CD4-positive, alpha-beta T cell treated with Interleukin-10 for 1 hour (primary cell): Measurements from ENCODE around the gene VWDE.
"Not testable (repeated sequence)": the region's sequence is repeated elsewhere in the genome, so short reads cannot be mapped to it uniquely, and the experiment has no call there.

Source experiments
- DNase-seq: peaks from one replicate; pipeline ENCODE4 v3.0.0-alpha.2; 2020

The VWDE gene

DNA sequence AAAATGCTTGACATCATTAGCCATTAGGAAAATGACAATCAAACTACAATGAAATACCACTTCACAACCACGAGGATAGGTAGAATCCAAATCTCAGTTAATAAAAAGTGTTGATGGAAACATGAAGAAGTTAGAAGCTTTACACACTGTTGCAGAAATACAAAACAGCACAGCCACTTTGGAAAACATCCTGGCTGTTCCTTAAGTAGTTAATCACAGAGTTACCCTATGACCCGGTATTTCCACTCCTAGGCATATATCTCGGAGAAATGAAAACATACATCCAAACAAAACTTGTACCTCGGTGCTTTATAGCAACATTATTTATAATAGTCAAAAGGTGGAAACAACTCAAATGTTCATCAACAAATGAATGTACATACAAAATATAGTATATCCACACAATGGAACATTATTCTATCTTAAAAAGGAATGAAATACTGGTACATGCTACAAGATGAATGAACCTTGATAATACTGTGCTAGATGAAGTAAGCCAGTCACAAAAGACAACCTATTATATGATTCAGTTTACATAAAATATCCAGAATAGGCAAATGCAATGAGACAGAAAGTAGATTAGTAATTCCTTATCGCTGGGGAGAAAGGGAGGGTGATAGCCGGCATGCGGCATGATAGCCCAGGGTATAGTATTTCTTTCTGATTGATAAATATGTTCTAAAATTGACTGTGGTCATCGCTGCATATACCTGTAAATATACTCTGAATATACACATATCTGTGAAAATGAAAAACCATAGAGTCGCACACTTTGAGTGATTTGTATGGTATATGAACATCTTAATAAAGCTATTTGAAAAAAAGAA is 1.9 kb downstream of the VWDE start:
- DNase-seq = no peak

GRCh38 chr7:12398186-12398585 is 5.5 kb downstream of the VWDE start:
- DNase-seq = no peak

GRCh38 chr7:12397671-12398070 is 6.0 kb downstream of the VWDE start:
- DNase-seq = no peak

- not testable (repeated sequence) for DNase-seq
These were observed 7.0 kb downstream of the VWDE start for GRCh38 chr7:12396670-12397069.

- DNase-seq = no peak
These were observed 11.6 kb downstream of the VWDE start for GRCh38 chr7:12391922-12392615.

DNA sequence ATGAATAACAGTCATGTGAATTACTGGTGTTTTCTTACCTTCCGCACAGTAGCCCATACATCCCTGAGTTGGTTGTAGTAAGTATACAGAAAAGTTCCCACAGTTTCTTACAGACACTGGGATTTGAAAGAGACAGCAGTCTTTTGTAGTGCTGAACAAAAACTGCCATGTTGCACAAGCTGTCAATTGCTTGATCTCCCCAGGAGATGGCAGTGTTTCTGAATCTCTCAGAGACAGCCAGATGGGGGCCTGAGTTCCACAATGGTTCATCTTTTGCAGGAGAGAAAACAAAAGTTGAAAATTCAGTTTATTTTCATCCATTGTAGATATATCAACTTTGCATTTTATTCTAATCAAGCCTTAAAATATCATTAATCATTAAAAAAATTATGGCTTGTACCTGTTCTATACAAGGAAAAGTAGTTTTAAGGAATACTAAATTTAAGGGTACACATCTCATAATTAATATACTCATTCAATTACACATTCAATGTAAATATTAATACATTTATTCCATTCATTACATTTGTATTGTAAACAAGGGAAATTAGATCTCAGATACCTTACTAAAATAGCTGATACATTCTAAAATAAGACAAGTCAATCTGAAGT is 14.5 kb downstream of the VWDE start:
- peak; percentile 42 for DNase-seq

DNA sequence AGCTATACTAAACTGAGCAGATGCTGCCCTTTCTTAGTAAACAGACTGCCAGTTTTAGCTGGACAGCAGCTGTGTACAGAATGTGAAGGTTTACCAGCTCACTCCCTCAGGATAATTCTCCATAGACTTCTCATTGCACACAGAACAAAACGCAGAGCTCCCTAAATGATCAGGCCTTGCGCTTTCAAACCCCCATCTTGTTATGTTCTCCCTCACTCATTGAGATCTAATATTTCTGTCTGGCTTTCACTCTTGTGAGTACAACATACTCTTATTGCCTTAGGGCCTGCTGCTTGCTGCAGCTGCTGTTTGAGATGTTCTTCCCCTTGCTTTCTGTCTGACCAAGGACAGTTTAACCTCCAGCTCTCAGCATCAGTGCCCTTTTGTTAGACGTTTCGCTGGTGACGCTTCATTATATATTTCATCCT is 17.3 kb downstream of the VWDE start:
- DNase-seq = no peak

- DNase-seq = no peak
These were observed 18.3 kb downstream of the VWDE start for GRCh38 chr7:12385364-12385786.

- no peak for DNase-seq
These were observed 20.3 kb downstream of the VWDE start for GRCh38 chr7:12383377-12383776.

GRCh38 chr7:12378389-12378788 is 25.3 kb downstream of the VWDE start:
- no peak for DNase-seq

GRCh38 chr7:12377406-12377805 is 26.3 kb downstream of the VWDE start:
- DNase-seq = no peak

DNA sequence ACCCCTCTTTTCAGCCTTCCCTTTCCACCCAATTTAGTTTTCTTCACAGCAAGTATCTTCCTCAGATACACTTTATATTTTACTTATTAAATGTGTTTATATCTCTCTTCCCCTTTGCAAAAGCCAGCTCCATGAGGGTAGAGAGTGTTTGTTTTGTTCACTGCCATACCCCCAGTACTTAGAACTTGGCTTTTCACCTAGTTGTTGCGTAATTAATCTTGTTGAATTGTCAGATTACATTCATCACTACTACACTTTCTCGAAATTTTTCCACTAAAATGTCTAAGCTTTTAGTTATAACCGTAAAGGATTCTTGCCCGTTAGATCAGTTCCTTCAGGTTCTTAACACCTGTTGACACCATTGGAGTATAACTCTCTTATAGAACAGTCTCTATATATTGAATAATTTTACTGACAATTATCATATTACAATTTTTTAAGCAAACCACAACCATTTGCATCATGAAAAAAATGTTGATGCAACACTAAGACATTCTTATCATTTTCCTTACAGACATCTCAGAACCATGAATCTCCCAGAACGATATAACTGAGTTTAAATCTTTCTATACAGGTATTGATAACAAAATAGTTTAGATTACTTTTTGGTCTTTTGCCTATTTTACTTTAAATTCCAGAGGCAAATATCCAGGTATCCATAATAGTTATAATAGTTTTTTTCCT is 29.9 kb downstream of the VWDE start:
- DNase-seq = no peak

GRCh38 chr7:12370249-12370648 is 33.4 kb downstream of the VWDE start:
- DNase-seq = no peak

DNA sequence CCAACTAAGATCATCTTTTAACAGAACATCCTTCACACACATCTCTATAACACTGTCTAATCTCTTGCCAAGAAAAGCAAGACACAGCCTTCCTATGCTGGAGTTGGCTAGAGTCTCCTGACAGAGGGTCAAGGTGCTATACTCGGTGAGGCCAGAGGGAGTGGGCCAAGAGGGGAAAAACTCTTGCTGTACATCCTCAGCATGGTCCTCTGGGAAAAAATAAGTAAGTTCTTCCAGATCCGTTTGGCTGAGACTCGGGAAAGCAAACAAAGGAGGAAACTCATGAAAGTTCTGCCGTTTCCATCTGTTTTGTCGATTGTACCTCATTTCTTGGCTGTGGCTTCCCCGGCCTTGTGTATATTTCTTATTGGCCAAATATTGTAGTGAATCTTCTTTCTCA is 33.9 kb downstream of the VWDE start:
- DNase-seq = no peak

DNA sequence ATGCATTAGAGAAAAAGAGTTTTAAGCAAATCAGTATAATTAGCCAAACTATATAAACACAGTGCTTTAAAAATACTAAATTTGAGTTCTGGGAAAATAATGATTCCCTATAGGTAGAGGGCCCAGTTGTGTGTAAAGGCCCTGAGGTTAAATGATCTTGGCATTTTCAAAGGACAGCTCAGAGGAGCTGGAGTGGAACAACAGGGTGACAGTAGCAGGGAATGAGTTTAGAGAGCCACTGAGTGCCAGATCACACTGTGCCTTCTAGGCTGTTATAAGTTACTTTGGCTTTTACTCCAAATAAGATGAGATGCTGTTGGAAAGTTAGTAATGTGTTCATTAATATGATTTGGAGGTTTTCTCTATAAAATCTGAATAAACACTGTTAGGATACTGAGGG is 34.6 kb downstream of the VWDE start:
- no peak for DNase-seq

GRCh38 chr7:12360948-12361347 is 42.7 kb downstream of the VWDE start:
- no peak for DNase-seq

GRCh38 chr7:12358694-12359093 is 45.0 kb downstream of the VWDE start:
- DNase-seq = no peak

DNA sequence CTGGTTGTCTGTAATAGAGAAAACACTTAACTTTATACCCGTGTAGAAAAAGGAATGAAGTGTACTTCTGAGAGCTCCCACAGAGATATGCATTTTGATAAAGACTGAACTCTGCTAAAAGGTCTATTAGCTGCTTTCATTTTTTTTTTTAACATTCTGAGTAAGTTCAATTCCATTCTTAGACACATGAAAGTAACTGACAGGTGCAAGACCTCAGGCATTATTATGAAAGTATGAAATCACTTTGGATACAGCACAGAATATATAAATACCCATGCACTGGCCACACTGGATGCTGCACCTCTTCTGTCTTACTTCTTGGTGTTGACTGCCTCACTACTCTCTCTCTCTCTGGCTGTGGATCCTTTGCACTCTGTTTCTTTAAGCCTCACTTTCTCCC is 46.2 kb downstream of the VWDE start:
- DNase-seq = no peak

GRCh38 chr7:12351843-12352242 is 51.8 kb downstream of the VWDE start:
- DNase-seq = no peak

DNA sequence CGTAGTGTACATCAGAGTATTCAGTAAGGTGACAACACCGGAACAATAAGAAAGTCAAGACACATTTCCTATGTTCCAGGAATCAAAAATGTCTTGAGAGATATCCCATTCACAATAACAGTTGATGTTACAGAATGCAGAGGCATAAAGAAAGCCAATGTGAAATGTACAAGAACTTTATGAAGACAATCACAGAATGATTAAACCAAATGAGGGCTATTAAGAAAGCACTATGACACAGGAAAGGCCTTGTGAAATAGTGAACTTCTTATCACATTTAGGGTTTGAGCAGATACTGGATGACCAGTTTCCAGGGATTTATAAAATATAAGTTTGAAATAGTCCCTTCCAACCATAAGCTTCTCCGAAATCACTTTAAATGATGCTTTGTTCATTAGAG is 52.7 kb downstream of the VWDE start:
- no peak for DNase-seq

GRCh38 chr7:12337095-12337494 is 66.6 kb downstream of the VWDE start:
- no peak for DNase-seq

DNA sequence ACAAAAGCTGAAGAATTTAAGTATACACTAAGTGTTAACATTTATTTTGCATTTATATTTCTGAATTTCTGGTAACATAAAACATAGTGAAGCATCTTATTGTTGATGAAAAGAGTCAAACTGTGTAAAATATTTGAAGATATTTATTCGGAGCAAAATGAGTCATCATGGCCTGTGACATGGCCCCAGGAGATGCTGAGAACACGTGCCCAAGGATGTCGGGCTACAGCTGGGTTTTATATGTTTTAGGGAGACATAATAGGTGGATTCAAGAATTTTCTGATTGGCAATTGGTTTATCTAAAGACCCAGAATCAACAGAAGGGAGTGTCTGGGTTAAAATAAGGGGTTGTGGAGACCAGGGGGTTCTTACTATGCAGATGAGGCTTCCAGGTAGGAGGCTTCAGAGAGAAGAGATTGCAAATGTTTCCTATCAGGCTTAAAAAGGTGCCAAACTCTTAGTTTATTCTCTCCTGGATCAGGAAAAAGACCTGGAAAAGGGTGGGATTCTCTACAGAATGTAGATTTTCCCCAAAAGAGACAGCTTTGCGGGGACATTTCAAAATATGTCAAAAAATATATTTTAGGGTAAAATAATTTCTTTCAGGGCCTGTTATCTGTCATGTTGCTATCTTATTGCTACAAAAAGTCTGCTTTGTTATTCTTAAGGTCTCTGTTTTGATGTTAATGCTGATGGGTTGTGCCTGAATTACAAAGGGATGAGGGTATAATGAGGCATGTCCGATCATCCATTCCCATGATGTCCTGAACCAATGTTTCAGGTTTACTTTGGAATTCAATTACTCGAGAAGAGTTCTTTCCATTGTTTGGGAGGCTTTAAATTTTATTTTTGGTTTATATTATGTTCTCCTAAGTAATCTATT is 74.5 kb downstream of the VWDE start:
- no peak for DNase-seq
